Jurkat, Clone E6-1 (cell line): ENCODE results near the gene NUDT16L1.

Experiments used
- DNase-seq: peaks from one replicate; pipeline ENCODE4 v3.0.0-alpha.2; 2011; ENCODE audit warnings: low read depth, low spot score
- H3K4me3 ChIP-seq: 2 replicates; pipeline ENCODE4 v1.5.1; 2011; ENCODE audit warnings: mild to moderate bottlenecking, low read length, control low read depth, moderate library complexity

NUDT16L1 gene

DNA sequence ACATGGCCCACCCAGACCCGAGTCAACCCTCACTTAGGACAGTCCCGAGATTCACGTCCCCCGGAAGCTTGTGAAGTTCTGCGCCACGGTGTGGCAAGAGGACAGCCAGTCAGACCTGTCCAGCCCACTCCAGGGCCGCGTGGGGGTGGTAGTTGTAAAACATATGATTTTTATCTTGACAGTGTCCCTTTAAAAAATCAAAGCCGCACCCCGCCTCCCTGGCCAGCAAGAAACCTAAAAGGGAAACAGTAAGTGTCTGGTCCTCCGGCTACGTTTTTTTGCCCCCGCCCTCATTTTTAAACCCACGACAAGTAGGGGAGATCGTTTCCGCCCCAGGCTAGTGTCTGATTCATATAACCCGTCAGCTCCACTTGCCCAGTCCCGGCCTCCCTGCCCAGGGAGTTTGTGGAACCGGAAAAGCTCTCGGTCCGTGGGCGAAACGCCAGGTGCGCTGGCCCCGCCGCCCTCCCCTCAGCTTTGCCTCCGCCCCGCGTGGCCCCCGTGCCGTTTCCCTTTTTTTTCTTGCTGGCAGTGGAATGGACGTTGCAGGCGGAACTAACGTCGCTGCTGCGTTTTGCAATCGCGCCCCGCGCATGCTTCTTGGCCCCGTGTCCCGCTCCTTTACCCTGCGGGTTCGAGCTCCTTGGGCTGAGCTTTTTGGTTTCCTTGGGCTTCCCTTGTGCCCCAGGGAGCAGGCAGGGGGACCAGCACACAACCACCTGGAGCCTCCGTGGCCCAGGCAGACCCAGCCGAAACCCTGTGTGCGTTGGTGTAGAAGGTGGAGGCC is 13.3 kb upstream of the NUDT16L1 start:
- H3K4me3 ChIP-seq, result no peak overlapping the region
- DNase-seq, result no peak

DNA sequence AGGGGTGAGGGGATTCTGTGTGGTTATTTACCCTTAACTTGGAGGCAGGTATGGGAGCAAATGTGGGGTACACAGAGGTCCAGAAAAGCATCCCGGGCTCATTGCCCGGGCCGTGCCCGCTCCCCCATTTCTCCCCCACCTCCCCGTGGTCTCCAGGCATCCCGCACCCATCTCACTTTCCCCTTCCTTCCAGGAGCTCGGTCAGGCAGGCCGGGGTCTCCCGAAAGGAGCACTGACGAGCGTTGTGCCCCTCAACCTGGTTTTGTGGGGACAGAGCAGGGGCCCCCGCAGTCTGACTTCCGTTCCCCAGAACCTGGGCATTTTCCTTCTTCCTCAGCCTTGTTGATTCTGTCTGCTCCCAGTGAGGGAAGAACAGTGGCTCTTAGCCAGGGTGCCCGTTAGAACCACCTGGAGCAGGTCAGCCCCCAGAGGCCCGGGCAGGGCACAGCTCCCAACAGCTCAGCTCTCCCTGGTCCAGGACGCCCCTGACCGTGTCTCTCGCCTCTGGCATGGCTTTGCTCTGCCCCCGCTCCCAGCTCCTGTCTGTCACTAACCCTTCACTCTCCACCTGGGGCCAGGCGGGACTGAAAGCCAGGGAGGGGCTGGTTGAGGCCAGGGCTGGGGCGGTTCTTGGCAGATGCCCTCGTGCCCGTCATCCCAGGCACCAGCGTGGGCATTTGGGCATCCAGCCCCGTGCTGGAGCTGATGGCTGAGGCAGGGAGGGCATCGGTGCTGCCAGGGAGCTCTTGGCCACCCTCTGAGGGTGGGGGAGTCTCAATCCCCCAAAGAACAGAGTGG is 12.5 kb upstream of the NUDT16L1 start:
- H3K4me3 ChIP-seq, result no peak overlapping the region
- no peak for DNase-seq

DNA sequence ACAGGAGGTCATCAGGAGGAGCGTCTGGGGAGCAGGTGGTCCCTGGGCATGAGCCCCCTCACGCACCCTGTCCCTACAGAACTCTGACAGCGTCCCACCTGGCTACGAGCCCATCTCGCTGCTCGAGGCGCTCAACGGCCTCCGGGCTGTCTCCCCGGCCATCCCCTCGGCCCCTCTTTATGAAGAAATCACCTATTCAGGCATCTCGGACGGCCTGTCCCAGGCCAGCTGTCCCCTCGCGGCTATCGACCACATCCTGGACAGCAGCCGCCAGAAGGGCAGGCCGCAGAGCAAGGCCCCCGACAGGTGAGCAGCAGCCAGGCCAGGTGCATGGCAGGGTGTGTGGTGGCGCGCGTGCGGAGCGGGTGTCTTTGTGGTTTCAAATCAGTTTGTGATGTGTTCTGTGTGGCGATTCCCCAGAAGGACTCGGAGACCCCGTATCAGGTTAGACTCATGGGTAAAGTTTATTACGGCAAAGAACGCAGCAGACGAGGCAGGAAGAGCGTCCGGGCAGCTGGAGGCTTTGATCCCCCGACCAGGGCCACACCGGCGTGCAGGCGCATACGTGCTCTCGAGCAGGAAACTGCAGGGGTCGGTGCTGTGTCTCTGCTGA is 11.8 kb upstream of the NUDT16L1 start:
- no peak overlapping the region for H3K4me3 ChIP-seq
- no peak for DNase-seq

DNA sequence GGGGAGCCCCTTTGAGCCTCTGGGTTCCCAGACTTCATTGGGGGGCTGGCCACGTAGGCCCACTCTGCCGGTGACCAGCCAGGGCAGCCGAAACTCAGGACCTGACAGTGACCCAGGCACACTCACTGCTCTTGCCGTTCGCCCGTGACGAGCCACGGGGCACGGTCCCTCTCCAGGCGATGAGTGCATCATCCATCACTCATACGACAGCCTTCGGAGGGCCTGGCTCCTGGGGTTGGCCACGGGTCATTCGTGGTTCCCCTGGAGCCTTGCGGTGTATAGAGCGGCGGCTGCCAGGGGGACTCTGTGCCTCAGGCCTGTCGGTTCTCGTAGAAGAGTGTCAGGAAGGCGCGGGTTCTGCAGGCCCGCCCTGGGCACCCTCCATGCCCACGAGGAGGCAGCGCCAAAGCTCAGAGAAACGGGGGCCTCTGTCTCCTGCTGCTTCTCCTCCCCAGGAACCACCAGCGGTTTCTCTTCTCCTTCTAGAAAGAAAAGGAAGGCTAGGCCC is 11.2 kb upstream of the NUDT16L1 start:
- no peak overlapping the region for H3K4me3 ChIP-seq
- DNase-seq, result no peak

DNA sequence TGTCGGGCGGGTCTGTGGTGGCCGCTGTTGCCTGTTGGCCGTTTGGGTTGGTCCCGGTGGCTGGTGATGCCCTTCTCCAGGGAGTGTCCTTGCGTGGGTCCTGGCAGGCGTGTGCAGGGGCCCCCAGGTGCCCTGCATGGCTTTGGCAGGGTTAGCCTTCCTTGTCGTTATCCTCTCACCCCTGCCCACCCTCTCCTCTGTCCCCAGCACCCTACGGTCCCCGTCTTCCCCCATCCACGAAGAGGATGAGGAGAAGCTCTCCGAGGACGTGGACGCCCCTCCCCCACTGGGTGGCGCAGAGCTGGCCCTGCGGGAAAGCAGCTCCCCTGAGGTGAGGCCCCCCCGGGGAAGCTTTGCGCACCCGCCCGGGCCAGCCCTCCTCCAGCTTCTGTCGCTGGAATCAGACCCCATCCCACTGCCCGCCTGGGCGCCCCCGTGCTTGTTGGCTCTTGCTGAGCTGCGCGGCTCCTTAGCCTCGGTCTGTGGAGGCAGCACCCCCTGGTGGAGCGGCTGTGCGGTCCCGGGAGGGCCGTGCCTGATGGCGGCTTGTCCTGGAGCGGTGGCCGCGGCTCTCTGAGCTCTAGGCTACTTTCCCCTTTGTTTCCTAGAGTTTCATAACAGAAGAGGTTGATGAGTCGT is 10.6 kb upstream of the NUDT16L1 start:
- no peak for DNase-seq

DNA sequence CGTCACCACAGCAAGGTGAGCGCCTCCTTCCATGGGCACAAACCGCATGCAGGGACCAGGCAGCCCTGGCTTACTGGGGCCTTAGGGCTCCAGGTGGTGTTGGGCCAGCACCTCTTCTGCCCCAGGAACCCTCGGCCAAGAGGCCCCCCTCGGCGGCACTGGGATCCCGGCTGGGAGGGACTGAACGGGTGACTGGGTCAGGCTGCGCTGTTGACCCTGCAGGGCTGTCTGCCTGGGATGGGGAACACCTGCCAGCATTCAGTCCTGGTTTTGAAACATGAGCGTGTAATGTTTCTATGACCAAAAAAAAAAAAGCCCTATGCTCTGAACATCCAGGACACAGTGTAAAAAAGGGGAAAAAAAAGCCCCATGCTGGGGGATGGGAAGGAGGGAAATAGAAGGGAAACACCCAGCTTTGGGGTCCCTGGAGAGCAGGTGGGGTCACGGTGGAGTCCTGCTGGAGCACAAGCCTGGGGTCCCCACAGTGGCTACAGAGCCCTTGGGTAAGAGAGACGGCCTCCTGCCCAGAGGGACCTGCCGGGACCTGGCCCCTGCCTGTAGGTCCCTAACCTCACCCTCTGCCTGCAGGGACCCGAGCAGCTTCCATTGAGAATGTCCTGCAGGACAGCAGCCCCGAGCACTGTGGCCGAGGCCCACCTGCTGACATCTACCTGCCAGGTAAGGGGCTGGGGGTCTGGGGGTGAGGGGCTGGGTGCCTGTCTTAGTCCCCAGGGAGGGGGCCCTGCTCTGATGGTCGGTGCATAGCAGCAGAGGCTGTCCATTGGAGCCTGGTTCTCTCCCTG is 9.9 kb upstream of the NUDT16L1 start:
- H3K4me3 ChIP-seq, result no peak overlapping the region
- no peak for DNase-seq

More for the DNA sequence above, 10.6 kb upstream of the NUDT16L1 start:
- H3K4me3 ChIP-seq, result no peak overlapping the region

DNA sequence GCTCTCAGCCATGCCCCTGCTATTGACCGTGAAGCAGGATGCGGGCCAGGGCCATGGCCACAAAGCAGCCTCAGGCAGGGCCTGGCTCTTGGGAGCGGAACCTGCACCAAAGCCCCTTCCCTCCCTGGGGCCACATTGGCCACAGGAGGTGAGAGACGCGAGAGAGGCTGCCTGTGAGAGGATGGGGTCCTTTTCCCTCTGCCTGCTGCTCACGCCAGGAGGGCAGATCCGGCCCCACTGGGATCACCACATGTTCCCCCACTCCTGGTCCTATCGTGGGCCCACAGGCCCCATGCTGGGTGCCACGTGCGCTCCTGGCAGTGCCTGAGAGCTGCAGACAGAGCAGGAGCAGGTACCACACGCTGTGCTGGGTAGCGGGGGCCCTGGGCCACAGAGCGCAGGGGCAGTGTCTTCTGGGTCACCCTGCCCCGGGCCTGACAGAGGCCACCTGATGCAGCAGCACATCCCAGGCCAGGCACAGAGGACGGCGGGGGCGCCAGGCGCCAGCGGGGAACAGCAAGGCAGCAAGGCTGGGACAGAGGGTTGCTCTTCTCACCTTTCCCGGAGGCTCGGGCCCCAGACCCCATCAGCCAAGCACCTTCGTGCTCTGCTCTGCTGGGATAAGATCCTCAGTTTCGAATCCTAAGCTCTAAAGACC is 9.2 kb upstream of the NUDT16L1 start:
- no peak for DNase-seq
- H3K4me3 ChIP-seq, result no peak overlapping the region

DNA sequence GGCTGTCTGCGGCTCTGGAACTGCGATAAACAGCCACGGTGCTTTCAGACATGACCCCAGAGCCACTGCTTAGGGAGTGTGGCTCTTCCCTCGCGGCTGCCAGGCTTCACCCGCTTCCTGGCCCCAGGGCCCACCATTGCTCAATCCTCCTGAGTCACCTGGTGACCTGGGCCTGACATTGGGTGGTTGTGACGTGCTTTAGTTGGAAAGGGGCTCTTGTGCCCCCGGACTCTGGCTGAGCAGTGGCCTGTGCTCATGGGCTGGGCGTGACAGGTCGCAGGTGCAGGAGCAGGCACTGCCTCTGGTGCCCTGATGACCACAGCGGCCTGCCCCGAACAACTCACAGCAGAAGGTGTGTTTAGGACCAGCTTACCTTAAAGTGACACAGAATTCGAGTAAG is 8.6 kb upstream of the NUDT16L1 start:
- no peak for DNase-seq
- no peak overlapping the region for H3K4me3 ChIP-seq

DNA sequence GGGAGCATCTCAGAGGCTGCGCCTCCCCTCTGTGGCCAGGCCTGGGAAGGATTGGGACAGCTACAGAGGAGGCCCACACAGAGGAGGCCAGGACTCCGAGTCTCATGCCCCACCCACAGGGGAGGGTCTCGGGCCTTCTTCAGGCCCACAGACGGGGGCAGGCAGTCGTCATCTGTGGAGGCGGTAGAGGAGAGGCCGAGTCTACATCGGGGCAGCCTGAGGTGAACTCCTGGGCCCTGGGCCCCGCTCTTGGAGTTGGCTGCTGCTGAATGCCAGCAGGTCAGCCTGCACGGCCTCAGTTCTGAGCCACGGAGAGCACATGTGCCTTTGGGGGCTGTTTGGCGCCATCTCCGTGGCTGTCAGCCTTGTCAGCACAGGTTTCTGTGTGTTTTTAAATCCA is 8.1 kb upstream of the NUDT16L1 start:
- DNase-seq, result no peak
- no peak overlapping the region for H3K4me3 ChIP-seq

DNA sequence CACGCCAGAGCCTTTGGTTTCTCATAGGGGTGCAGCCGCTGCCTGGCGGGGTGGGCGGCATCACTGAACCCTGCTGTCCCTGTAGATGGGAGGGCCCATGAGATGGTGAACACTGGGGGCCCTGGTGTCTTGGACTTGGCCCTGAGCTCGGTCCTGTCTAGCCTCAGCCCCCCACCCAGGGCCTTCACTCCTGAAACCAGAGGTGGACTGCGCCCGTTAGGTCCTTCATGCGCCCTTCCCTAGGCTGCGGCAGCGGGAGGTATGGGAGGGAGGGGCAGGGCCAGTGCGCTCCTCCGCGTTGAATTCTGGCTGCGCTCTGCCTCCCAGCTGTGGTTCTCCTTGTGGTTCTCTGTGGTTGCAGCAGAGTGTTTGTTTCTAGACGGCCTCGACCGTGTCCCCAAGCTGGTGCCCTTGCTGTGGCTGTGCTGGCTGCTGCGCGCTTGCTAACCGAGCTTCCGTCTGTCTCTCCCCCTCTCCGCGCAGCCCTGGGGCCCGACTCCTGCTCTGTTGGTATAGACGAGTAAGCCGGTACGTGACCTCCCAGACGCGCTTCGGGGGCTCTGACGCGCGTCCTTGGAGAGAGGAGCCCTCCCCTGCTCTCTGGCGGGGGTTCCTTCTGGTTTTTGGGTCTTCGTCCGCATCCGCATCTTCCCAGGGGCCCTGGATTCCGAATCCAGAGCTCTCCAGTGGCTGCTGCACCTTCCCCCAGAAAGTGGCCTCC is 7.4 kb upstream of the NUDT16L1 start:
- no peak for DNase-seq
- no peak overlapping the region for H3K4me3 ChIP-seq

DNA sequence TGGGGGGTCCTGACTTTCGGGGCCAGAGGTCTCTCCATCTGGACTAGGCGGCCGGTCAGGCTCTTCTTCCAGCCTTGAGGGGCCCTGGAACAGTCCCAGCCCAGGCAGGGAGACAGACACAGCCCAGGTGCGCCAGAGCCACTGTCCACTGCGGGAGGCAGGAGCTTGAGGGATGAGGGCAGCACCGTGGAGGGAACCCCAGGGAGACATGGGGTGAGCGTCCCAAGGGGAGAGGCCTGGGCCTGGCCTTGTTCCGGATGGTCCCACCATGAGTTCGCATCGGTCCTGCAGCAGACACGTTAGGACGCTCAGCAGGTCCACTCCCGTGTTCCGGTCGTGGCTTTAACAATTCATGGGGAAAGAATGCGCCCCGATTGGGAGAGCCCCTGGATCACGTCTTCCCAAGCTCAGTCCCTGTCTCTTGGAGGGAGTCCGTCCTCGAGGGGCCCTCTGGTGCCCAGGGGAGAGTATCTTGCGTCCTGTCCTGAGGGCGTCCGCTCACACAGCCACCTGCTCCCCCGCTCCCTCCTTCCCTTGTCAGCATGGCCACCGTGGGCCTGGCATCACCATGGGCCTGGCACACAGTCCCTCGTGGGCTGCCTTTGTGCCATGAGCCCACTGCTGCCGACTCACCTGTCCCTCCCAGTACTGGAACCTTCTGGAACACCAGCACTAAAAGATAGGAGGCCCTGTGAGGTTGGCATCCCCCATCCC is 6.7 kb upstream of the NUDT16L1 start:
- H3K4me3 ChIP-seq, result no peak overlapping the region
- no peak for DNase-seq

DNA sequence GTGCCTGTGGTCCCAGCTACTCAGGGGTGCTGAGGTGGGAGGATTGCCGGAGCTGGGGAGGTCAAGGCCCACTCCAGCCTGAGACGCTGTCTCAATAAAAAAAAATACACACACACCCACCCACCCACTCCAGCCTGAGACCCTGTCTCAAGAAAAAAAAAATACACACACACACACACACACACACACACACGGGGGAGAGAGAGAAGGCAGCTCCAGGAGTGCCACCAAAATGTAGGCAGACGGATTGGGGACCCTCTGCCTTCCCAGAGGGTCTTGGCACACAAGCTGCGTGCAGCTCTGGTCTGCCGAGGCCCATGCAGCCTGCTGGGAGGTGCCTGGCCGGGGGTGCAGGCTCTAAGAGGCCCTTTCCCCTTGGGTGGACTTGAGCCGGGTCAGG is 5.9 kb upstream of the NUDT16L1 start:
- no peak for DNase-seq
- no peak overlapping the region for H3K4me3 ChIP-seq

DNA sequence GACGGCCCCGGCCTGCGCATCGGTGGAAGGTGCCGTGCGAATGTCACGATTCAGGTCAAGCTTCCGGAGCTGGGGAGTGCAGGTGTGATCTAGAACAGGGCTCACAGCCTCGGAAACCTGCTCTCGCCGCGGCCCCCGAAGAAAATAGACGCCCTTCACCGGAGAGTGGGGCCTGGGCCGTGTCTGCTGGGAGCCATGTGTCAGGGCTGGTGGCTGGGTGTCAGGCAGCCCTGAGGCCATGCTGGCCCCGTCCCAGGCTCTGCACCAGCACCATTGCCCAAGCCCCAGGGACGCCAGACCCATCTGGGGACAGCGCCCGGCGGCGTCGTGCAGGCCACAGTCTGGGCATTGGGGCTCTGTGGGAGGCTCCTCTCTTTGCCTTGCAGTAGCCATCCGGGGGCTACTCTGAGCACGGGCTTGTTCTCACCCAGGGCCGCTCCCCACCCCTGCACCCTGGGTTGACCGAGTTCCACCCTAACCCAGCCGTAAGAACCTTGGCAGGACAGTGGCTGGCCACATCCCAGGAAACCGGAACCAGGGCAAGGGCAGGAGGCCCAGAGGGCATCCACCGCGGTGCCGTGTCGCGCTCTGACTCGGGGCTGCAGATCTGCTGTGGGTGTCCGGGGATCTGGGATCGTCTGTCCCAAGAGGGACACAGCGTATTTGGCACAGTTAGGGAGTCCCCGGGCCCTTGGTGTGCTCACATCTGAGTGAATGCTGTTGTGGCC is 5.3 kb upstream of the NUDT16L1 start:
- no peak overlapping the region for H3K4me3 ChIP-seq
- DNase-seq, result no peak

DNA sequence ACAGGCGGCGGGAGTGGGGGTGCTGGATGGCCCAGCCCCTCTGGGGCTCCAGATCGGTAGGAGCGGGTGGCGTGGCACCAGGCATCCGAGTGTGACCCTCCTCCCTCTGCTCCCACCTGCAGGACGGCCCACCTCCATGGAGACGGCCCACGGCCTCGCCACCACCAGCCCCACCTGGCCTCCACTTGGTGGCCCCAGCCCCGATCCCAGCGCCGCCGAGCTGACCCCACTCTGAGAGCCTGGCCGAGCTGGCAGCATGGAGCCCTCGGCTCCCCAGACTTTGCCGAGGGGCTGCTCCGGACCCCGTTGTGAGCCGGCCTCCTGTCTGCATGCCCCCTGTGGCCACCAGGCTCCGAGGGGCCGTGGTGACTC is 4.7 kb upstream of the NUDT16L1 start:
- H3K4me3 ChIP-seq, result no peak overlapping the region
- no peak for DNase-seq

DNA sequence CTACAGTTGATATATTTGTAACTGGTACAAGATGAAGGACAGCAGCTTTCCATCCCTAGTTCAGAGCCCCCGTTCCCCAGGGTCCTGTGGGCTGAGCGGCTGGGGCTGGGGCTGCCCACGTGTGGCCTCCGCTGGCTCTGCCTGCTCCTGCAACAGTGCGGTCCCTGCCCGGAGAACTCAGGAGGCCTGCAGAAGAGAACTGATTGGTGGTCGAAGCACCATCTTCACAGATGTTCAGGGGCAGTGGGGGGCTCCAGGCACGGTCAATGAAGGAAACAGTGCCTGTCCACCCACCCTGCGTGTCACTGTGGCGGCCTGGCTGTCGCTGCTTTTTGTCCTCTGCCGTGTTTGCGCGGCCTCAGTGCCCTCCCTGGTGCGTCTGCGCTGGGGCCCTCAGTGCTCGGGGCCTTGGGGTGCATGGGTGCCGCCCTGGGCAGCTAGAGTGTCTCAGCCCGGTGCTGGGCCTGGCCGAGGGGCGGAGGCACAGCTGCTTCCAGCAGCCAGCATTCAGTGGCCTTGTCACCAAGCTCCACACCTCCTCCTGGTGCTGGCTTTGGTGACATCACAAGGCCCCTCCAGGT is 4.2 kb upstream of the NUDT16L1 start:
- DNase-seq, result no peak
- H3K4me3 ChIP-seq, result no peak overlapping the region
